NCI-H345 treated with DMSO at 0.1 percent for 48 hours (cell line): ENCODE results near the gene ATF6.
"Not testable (repeated sequence)": the region's sequence is repeated elsewhere in the genome, so short reads cannot be mapped to it uniquely, and the experiment has no call there.

Experiments
- DNase-seq: peaks from one replicate; lab custom pipeline; 2025; ENCODE audit not compliant: unreplicated experiment; lab: John Stamatoyannopoulos, UW

The ATF6 gene

DNA sequence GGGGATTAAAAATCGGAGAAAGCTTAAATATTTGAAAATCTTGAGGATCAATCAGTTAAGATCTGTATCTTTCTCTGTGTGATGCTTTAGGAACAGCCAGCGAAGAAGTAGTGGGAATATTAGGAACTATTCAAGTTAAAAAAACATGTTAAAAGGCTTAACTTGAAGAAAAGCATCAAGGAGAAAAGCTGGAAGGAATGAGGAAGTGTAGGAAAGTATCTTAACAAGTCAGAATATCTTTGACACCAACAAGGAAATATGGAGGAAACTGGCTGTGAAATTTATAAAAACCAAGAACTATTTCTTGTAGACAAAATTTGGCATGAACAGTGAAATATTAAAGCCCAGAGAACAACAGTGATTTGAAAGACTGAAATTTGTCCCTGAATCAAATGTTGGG is 60.4 kb downstream of the ATF6 start:
- no peak for DNase-seq

DNA sequence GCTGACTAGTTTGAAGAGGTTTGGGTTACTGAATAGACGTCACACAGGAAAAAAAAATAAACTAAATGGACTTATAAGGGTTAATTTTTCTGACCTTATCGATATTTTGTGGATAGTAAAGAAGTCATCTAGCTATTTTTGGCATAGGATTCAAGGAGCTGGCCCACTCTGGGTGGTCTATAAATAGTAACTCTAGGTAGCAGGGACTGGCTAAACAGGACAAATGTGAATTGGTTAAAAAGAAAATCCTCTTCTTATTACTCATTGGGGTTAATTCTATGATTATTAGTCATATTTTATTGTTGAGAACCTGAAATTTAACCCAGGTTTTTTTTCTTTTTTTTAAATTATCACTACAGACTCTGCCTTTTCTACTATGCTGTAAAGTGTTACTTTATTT is 61.7 kb downstream of the ATF6 start:
- no peak for DNase-seq

DNA sequence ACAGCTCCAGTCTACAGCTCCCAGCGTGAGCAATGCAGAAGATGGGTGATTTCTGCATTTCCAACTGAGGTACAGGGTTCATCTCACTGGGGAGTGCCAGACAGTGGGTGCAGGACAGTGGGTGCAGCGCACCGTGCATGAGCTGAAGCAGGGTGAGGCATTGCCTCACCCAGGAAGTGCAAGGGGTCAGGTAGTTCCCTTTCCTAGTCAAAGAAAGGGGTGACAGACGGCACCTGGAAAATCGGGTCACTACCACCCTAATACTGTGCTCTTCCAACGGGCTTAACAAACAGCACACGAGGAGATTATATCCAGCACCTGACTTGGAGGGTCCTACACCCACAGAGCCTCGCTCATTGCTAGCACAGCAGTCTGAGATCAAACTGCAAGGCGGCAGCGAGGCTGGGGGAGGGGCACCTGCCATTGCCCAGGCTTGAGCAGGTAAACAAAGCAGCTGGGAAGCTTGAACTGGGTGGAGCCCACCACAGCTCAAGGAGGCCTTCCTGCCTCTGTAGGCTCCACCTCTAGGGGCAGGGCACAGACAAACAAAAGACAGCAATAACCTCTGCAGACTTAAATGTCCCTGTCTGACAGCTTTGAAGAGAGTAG is 66.3 kb downstream of the ATF6 start:
- DNase-seq: not testable (repeated sequence)

DNA sequence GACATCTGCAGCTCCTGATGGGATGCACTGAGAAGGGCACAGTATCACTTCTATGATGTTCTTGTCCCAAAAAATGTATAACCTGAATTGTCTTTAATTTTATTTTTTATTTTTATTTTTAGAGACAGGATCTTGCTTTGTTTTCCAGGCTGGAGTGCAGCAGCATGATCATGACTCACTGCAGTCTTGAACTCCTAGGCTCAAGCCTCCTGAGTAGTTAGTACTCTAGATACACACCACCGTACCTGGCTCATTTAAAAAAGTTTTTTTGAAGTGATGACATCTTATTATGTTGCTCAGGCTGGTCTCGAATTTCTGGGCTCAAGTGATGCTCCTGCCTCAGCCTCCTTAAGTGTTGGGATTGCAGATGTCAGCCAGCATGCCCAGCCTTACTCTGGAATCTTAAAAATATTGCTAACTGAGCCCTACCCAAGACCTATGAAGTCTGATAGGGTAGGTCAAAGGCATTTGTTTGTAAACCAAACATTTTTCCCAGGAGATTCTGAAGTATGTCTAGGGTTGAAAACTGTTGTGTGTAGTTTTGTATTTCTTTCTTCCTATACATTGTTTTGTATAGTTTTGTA is 68.9 kb downstream of the ATF6 start:
- no peak for DNase-seq

DNA sequence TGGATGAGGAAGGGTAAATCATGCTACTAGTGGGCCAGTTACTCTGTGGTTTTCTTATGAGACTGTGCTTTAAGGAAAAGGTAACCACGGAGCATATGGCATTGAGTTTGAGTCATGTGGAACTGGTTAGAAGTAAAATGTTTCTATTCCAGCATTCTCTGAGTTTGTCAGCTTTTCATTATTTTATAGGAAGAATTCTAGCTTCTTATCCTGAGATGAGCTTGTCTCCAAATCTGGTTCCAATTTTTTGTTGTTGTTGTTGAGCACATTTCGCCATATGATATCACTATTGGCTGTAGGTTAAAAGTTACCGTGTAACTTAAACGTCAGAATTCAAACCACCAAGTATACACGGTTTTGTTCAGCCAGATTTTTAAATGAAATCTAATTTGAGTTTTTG is 69.9 kb downstream of the ATF6 start:
- DNase-seq: no peak

DNA sequence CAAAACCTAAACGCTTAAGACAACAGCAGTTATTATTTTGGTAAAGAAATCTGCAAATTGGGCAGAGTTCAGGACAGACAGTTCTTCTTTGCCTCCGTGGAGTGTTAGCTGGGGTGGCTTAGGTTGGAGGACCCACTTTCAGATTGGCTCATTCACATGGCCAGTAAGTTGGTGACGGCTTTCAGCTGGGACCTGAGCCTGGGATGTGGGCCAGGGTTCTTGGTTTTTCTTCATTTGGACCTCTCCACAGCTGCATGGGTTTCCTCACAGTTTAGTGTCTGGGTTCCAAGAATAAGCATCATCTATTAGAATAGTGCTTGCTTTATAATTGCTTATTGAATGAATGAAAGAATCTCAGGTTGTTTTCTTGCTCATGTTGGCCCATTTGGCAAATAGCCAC is 72.2 kb downstream of the ATF6 start:
- DNase-seq: no peak

DNA sequence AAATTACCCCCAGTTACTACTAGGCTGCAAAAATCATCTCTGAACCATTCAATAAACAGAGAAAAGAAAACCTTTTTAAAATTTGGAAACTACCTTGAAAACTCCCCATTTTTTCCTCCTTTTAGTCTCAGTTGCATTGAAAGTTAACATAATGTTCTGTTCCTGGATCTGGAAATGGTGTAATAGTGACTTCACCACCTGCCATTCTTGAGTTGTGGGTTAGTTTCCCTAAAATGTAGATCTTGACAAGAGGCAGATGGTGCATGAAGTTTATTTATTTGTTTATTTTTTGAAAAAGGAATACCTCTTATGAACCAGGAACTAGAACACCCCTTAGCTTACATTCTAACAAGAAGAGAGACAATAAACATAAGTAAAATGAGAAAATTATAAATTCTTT is 72.8 kb downstream of the ATF6 start:
- DNase-seq: no peak

DNA sequence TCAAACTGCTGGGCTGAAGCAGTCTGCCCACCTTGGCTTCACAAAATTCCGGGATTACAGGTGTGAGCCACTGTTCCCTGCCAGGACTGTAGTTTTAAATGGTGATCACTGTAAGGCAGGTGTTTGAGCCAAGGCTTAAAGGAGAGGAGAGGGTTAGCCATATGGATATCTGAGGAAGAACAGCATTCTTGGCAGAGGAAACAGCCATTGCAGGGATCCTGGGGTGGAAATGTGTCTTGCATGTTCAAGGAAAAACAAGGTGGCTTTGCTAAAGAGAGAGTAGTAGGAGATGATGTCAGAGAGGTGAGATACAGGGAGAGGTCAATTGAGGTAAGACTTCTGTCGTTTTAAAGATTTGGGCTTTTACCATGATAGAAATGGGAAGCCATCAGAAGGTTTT is 73.5 kb downstream of the ATF6 start:
- DNase-seq: no peak

DNA sequence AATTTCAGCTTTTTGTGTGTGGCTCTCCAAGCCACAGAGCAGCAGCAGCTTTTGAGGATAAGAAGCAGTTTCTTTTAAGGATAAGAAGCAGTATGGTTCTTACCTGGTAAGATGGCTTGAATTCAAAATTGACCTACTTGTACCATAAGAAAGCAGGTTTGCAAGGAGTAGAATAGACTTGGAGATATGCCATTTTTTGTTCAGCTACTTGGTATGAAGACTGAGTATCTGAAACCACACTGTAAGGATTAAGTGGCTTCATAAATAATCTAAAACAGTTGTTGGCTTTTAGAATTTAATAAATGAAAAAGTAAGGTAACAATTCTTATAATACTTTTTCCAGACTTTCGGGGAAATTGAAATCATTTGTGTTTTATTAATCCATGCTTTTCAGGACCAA is 74.2 kb downstream of the ATF6 start:
- no peak for DNase-seq

DNA sequence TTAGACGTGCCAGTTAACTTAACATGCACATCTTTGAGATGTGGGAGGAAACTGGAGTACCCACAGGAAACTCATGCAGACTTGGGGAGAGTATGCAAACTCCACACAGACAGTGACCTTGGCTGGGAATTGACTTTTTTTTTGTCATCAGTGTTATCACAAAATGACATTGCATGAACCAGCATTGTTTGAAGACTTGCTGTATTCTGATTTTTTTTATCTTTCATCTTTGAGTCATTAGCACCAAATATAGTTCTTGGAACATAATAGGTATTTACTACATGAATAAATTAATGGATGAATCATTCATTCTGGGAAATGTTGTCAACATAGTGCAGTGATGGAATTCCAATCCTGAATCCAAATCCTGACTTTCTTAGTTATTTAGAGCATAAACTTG is 77.0 kb downstream of the ATF6 start:
- no peak for DNase-seq

DNA sequence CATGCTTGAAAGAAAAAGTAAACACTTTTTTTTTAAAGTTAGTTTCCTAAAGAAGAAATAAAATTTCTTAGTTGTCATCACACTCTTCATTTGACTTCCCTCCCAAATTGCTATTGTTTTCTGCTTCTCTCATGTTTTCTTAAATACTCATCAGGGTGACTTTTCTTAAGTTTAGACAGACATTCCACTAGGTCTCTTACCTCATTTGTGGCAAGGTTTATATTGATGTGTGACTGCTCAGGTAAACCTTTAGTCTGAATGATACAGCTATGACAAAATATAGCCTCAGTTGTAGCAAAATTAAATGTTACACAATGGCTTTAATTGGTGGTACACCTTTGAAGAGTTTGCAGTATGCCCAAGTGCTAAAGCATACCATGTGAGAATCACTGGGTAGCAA is 78.6 kb downstream of the ATF6 start:
- DNase-seq: no peak

DNA sequence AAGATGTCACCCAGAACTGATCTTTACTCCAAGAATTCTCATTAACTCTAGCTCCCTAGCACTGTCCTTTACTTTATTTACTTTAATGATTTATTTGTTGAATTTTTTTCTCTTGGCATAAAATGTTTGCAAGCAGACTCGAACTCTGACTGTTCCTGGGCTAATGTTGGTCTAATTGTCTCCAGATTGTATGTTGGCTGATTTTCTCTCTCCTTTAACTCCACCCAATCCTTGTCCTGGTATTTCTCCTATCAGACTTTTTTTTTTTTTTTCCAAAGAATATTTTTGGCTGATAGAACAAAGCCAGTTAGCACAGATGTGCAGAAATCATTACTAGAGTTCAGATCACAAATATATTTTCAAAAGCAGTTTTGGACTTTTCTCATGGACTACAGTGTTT is 82.6 kb downstream of the ATF6 start:
- no peak for DNase-seq

DNA sequence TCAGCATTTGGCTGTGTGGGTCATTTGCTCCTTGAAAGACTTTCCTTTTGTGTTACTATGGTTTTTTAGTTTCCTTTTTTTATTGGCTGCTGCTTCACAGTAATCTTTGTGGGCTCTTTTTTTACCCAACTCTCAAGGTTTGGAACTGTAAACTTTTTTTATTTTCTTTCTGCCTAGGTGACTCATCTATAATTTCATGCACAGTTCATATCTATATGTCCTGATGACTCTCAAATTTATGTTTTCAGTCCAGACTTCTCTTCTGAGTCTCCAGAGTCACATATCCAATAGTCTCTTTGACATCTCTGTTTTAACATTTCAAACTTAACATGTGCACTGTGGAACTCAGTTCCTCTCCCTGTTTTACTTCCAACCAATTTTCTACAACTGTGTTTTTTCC is 83.4 kb downstream of the ATF6 start:
- no peak for DNase-seq

DNA sequence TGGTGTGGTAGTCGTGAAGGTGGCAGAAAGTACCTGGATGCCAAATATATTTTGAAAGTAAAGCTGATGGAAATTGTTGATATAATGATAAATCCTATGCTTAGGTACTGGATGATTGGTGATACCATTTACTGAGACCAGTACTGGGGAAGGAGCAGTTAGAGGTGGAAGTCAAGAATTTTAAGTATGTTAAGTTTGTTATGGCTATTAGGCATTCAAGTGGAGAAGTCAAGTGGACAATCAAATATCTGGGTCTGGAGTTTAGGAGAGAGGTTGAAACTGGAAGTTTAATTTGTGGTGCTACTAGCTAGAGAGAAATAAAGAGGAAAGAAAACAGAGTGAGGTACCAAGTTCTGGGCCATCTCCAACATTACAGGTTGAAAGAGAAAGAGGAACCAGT is 89.1 kb downstream of the ATF6 start:
- DNase-seq: no peak

DNA sequence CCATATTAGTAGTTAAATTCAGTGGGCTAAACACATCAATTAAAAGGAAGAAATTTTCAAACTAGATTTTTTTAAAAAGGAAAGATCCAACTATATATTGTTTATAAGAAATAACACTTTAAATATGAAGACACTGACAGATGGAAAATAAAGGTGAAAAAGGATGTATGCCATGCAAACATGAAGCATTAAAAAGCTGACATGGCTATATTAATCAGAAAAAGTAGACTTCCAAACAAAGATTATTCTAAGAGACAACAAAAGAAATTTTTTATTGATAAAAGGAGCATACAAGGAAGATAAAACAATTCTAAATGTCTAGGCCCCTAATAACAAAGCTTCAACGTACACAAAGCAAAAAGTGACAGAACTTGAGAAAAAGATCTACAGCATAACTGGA is 92.2 kb downstream of the ATF6 start:
- DNase-seq: no peak

DNA sequence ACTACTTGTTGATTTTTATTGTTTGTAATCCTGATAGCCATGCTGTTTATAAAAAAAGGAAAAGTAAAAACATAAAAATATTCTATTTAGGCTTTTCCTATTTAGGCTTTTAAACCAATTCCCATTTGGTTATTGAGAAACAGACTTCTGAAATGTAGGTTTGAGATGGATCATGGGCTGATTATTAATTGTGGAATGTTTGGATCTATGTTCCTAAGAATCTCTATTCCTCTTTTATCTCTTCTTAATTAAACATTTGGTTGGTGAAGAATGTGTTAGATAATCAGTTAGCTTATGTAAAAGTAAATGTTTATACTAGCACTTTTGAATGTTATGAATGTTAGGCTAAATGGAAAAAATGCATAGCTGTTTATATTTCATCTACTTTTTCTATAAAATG is 97.4 kb downstream of the ATF6 start:
- DNase-seq: no peak

DNA sequence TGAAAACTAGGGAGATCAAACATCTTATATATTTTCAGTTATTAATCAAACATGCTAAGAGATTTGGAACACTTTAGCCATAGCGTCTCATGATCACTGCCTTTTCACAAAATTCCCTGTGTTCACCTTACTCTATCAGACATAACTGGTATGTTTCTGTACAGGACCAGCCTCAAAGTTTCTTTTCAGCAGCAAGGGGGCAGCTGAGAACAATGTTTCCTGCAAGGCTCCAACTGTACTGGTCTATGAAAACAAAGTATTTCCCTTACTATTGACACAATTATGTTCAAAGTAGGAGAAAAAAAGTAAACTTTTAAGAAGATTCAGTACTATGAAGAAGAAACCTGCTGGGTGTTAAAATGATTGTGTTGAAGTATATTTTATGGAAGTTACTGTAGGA is 98.5 kb downstream of the ATF6 start:
- DNase-seq: no peak

DNA sequence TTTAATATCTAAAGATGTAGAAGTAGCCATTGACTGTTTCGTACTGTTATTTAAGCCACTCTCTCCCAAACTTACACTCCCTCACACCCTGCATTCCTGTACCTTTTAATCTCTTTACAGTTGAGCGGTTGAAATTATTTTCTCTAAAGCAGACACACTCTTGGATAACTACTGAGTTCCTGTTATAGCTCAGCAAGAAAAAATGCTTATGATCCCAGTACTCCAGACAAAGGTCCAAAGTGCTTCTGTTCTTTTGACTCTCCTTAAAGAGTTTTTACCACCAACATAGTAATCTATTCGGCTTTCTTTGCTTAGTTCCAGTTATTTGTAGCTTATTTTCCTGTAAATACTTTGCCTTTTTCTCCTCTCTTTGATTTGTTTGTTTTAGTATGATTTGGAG is 100.1 kb downstream of the ATF6 start:
- DNase-seq: no peak

DNA sequence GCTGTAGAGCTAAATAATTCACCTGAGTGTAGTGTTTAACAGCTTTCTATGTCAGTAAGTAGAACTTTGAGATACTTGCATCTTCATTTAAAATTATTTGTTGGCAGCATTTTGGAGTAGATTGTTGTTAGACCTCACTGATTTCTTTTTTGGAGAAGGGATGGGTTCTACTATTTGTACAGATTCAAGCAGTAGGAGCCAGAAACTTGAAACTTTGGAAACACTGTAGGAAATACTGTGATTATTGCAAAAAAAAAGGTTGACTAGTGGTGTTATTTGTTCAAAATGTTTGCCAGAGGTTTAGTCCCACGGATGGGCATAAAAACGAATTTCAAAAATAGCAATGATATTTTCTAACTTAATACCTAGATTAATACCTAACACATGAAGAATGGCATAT is 102.7 kb downstream of the ATF6 start:
- DNase-seq: no peak

DNA sequence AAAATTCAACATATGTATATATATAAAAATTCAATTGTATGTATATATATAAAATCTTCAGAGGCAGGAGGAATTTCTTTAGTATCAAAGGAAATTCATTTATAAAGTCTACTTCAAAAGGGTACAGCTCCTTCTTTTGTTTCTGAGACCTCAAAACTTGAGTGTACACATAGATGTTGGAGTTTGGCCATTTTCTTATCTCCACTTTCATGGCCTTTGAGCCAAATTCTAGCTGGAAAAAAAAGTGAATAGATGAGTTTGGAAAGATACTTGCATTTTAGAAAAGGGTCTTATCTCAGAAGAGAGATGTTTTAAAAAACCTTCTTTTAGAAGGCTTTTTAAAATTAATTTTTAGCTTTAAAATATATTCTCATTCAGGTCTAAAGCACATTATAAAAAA is 103.2 kb downstream of the ATF6 start:
- no peak for DNase-seq

DNA sequence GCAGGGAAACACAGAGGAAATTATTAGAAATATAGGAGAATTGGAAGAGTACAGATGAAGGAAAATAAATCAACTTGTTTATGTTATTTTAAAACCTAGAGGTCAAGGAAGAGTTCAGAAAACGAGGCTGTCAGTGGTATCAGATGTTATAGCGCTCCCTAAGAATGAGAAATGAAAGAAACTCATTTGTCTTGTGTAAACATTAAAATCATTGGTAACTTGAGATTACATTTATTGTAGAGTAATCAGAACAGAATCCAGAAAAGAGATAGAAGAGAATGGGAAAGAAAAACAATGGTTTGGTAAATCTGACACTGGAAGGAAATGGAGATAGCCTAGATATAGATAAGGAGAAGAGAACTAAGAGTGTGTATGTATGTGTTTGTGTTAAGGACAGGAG is 106.4 kb downstream of the ATF6 start:
- no peak for DNase-seq

DNA sequence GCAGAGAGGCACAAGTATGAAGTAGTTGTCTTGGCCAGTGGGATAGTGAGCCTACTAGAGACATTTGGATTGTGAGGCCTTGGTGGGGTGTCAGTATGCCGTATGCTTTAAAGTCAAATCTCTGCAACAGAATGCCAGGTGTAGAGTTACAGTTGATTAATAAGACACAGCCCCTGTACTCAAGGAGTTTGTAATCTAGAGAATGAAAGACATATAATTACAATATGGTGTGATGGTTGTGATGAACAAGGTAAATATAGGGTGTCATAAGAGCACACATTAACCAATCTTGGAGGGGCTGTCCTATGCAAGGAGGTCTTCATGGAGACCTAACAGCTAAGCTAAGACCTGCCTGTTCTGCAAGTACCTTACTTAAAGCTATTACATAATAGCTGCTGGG is 113.1 kb downstream of the ATF6 start:
- no peak for DNase-seq

DNA sequence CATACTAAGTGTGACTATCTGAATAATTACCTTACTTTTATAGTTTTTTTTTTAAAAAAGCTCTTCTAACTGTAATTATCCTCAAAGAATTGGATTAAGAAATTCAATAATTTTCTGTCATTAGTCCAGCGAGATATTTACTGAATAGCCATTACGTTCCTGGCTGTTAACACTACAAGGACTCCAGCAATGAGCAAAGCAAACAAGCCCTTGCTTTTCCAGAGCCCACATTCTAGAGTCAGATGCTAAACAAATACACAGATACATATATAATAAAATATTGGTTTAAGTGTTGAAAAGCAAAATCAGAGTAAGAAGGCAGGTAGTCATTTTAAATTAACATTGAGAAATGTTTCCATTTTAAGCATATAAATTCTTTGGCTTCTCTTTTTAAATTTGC is 118.4 kb downstream of the ATF6 start:
- DNase-seq: peak; percentile 11

DNA sequence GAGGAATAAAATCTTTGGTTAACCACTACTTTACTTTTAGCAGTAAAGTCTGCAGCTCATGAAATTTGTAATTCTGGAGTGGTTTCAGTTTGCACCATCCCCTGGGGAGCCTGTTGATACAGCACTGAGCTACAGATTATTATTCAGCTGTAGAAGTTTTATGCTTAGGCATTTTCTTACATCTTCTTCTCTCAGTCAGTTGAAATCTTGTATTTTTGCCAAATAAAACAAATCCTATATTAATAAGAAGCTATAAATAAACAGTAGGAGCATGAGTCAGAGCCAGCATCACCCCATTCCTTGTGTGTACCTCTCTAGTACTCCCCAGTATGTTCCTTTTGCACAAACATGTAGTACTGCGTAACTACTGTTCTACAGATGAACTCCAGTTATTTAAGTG is 118.9 kb downstream of the ATF6 start:
- DNase-seq: no peak
